Measurements from ENCODE around the gene EXOSC7.

The EXOSC7 gene

GRCh38 chr3:45021524-45022297, 45.7 kb downstream of the EXOSC7 start:
- Mint-ChIP-seq H3K27ac (no peak overlapping the region), H3K4me3 (no peak overlapping the region), H3K9me3 (no peaks in the 10 kb centered on the region), H3K4me1 (peaks cover 23% of the 10 kb centered on the region), H3K27me3 (peaks cover 8% of the 10 kb centered on the region)
- DNase-seq (no peak), ATAC-seq (no peak)

DNA sequence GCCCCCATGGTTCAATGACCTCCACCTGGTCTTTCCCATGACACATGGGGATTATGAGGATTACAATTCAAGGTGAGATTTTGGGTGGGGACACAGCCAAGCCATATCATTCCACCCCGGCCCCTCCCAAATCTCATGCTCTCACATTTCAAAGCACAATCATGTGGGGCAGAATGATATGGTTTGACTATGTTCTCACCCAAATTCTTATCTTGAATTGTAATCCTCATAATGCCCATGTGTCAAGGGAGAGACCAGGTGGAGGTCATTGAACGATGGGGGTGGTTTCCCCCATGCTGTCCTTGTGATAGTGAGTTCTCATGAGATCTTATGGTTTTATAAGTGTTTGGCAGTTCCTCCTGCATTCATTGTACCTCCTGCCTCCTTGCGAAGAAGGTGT, 47.6 kb downstream of the EXOSC7 start:
- no peak overlapping the region for H3K4me3 Mint-ChIP-seq
- no peak overlapping the region for H3K27ac Mint-ChIP-seq
- no peaks in the 10 kb centered on the region for H3K9me3 Mint-ChIP-seq
- peaks cover 20% of the 10 kb centered on the region for H3K4me1 Mint-ChIP-seq
- H3K27me3 Mint-ChIP-seq: peaks cover 14% of the 10 kb centered on the region
- ATAC-seq (no peak), DNase-seq (no peak)

DNA sequence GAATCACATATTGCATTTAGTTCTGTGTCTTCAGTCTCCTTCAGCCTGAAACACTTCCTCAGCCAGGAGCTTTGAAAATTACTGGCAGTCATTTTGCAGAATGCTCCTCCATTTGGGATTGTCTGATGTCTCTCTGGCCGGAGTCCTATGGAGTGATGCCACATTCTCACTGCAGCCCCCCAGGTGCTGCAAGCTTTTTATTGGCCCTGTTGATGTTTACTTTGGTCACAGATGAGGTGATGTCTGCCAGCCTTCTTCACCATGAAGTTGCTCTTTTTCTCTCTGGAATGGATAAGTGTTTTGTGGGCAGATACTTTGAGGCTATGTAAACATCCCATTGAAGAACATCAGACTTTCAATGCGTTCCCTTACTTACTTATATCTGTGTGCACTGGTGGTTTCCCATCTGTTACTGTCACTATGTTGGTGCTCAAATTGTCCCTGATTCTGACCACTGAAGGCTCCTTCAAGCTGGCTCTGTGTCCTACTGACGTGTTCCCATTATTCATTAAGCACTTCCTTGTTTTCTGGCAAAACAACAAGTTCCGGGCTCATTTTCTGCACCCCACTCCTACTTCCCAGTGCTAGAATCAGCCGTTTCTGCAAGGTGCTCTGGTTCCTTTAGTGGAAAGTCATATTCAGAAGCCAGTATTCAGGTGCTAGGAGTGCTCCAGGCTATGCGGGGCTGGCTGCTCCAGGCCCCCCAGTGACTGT, 48.7 kb downstream of the EXOSC7 start:
- peaks cover 17% of the 10 kb centered on the region for H3K4me1 Mint-ChIP-seq
- no peak overlapping the region for H3K27ac Mint-ChIP-seq
- no peaks in the 10 kb centered on the region for H3K9me3 Mint-ChIP-seq
- ATAC-seq (no peak), DNase-seq (no peak)
- no peak overlapping the region for H3K4me3 Mint-ChIP-seq
- H3K27me3 Mint-ChIP-seq: peaks cover 14% of the 10 kb centered on the region

DNA sequence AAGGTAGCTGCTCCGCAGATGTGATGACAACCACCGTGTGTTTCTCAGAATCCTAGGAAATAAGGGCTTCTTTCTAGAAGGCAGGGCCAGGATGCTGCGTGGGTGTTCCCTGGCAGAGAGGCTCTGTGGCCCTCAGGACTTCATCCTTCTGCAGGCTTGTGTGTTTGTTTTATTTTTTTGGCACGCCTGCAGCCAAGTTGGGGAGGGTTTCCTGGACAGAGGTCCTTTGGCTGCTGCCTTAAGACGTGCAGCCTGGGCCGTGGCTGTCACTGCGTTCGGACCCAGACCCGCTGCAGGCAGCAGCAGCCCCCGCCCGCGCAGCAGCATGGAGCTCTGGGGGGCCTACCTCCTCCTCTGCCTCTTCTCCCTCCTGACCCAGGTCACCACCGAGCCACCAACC, 50.0 kb downstream of the EXOSC7 start, which contains the start of gene CLEC3B:
Gene CLEC3B, plus strand, starts transcription at position 266 of the 400 bp plus-strand sequence. Its CDS starts 60 bp downstream, at position 326.
- Mint-ChIP-seq H3K9me3 (no peaks in the 10 kb centered on the region), H3K27me3 (peaks cover 14% of the 10 kb centered on the region), H3K4me1 (peaks cover 4% of the 10 kb centered on the region), H3K4me3 (no peak within 1 kb of the TSS), H3K27ac (peak within 1 kb of the TSS in 1 of 2 donors; percentile 61)
- DNase-seq (no peak), ATAC-seq (no peak)

- Mint-ChIP-seq H3K27me3 (peaks cover 14% of the 10 kb centered on the region), H3K27ac (peak overlapping the region in 1 of 2 donors; percentile 61), H3K4me1 (no peaks in the 10 kb centered on the region), H3K4me3 (no peak overlapping the region), H3K9me3 (no peaks in the 10 kb centered on the region)
- DNase-seq (no peak), ATAC-seq (no peak)
Measured at GRCh38 chr3:45026957-45027356, 50.9 kb downstream of the EXOSC7 start.

DNA sequence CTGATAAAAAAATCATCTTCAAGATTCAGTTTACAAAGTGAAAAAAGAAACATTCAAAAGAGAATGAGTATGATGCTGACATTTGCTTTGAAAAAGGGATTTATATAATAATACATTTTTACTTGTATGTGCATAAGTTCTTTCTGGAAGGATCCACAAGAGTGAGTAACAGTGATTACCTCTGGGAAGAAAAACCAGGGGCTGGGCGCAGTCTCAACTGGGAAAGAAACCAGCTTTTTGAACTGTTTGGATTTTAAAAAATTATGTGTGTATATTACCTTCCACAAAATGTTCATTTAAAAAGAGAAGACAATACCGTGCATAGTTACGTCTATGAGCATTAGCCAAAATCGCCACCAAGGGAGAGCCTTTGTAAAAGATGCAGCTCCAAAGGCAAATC, 51.4 kb downstream of the EXOSC7 start:
- Mint-ChIP-seq H3K4me3 (no peak overlapping the region), H3K9me3 (no peaks in the 10 kb centered on the region), H3K27ac (no peak overlapping the region), H3K27me3 (peaks cover 14% of the 10 kb centered on the region), H3K4me1 (no peaks in the 10 kb centered on the region)
- ATAC-seq (no peak), DNase-seq (no peak)

- Mint-ChIP-seq H3K4me3 (no peak overlapping the region), H3K27me3 (peaks cover 28% of the 10 kb centered on the region), H3K9me3 (no peaks in the 10 kb centered on the region), H3K4me1 (no peaks in the 10 kb centered on the region), H3K27ac (peak overlapping the region in 1 of 2 donors; percentile 43)
- ATAC-seq: no peak
- DNase-seq: no peak
Measured at GRCh38 chr3:45029216-45029615, 53.2 kb downstream of the EXOSC7 start.

- Mint-ChIP-seq H3K27ac (no peak overlapping the region), H3K27me3 (peaks cover 32% of the 10 kb centered on the region), H3K9me3 (no peaks in the 10 kb centered on the region), H3K4me3 (no peak overlapping the region), H3K4me1 (peaks cover 3% of the 10 kb centered on the region)
- no peak for DNase-seq
- no peak for ATAC-seq
Measured at GRCh38 chr3:45029661-45030060, 53.6 kb downstream of the EXOSC7 start.

GRCh38 chr3:45031531-45031930, 55.5 kb downstream of the EXOSC7 start:
- no peak overlapping the region for H3K4me3 Mint-ChIP-seq

DNA sequence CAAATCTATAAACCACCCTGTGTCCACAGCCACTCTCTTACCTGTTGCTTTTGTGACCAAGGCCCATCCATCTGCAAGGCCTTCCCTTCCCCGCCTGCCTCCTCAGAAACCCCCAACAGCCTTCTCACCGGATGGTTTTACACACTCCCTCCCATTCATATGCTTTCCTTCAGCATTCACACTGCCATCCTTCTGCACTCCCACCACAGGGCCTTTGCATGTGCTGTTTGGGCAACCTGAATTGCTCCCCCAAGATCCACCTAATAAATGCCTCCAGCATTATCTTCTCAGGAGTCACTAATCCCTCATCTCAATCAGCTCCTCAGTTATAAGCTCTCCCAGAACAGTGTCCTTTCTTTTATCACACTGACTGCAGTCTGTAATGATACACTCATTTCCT, 56.1 kb downstream of the EXOSC7 start:
- ATAC-seq (no peak), DNase-seq (no peak)
- Mint-ChIP-seq H3K4me1 (peaks cover 23% of the 10 kb centered on the region), H3K9me3 (no peaks in the 10 kb centered on the region), H3K4me3 (no peak overlapping the region), H3K27me3 (peaks cover 44% of the 10 kb centered on the region), H3K27ac (no peak overlapping the region)

More at GRCh38 chr3:45031531-45031930, 55.5 kb downstream of the EXOSC7 start:
- Mint-ChIP-seq H3K4me1 (peaks cover 21% of the 10 kb centered on the region), H3K27me3 (peaks cover 44% of the 10 kb centered on the region), H3K9me3 (no peaks in the 10 kb centered on the region), H3K27ac (no peak overlapping the region)
- no peak for DNase-seq
- no peak for ATAC-seq

- Mint-ChIP-seq H3K27ac (no peak overlapping the region), H3K27me3 (peaks cover 51% of the 10 kb centered on the region), H3K4me3 (no peak overlapping the region)
Measured at GRCh38 chr3:45033791-45034190, 57.7 kb downstream of the EXOSC7 start.

GRCh38 chr3:45034612-45035252, 58.7 kb downstream of the EXOSC7 start:
- H3K27ac Mint-ChIP-seq: no peak overlapping the region

More at GRCh38 chr3:45033791-45034190, 57.7 kb downstream of the EXOSC7 start:
- H3K9me3 Mint-ChIP-seq: no peaks in the 10 kb centered on the region
- DNase-seq (no peak), ATAC-seq (no peak)
- peaks cover 27% of the 10 kb centered on the region for H3K4me1 Mint-ChIP-seq

GRCh38 chr3:45035441-45036301, 59.6 kb downstream of the EXOSC7 start:
- no peaks in the 10 kb centered on the region for H3K9me3 Mint-ChIP-seq
- ATAC-seq (no peak), DNase-seq (peak in 1 of 2 donors; percentile 23)
- H3K27me3 Mint-ChIP-seq: peaks cover 66% of the 10 kb centered on the region
- H3K4me3 Mint-ChIP-seq: peak overlapping the region; percentile 65 to 80
- peaks cover 34% of the 10 kb centered on the region for H3K4me1 Mint-ChIP-seq
- H3K27ac Mint-ChIP-seq: no peak overlapping the region

More at GRCh38 chr3:45034612-45035252, 58.7 kb downstream of the EXOSC7 start:
- DNase-seq (peak; percentile 23 to 43), ATAC-seq (peak; percentile 69)
- H3K4me3 Mint-ChIP-seq: peak overlapping the region in 1 of 2 donors; percentile 68
- peaks cover 27% of the 10 kb centered on the region for H3K4me1 Mint-ChIP-seq
- peaks cover 61% of the 10 kb centered on the region for H3K27me3 Mint-ChIP-seq
- no peaks in the 10 kb centered on the region for H3K9me3 Mint-ChIP-seq

DNA sequence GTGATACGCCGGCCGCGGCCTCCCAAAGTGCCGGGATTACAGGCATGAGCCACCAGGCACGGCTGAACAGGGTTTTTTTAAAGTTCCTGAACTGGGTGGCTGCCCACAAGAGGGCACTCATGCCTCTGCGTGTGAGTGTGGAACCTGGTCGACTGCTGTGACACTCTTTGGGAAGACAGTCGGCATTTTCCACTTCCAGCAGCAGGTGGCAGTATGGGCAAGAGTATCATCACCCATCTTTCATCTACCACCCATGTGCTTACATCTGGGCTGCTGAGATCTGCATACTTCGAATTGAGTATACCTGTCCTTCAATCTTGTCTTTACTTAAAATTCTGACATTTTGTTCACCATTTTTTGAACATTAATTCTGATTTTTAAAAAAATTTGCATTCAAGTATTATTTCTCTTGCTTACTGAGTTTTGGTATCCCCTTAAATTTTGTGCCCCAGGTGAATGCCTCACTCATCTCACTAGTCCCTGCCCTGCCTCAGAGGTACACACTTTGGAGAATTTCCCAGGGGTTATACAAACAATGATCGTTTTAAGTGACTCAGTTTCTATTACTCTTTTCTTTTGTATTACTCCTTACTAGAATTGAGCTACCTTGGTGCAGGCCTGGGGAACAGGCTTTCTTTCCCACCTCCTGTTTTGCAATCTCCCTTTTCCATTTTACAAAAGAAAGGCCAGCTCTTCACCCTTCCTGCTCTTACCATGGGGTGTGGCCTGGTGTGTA, 61.8 kb downstream of the EXOSC7 start:
- peaks cover 66% of the 10 kb centered on the region for H3K27me3 Mint-ChIP-seq
- H3K4me1 Mint-ChIP-seq: peaks cover 46% of the 10 kb centered on the region
- H3K9me3 Mint-ChIP-seq: no peaks in the 10 kb centered on the region
- DNase-seq (peak; percentile 85 to 92), ATAC-seq (peak; percentile 88)
- peak overlapping the region in 1 of 2 donors; percentile 44 for H3K27ac Mint-ChIP-seq
- H3K4me3 Mint-ChIP-seq: peak overlapping the region in 1 of 2 donors; percentile 61
